NCI-H187 (cell line): ENCODE measurements around the gene CDK14.

Source experiments
- DNase-seq, 2 experiments: peaks; one replicate each; lab custom pipeline; 2025; lab: John Stamatoyannopoulos, UW

The CDK14 gene

GRCh38 chr7:91098566-91098965, 502.4 kb downstream of the CDK14 start:
- no peak for DNase-seq

- DNase-seq = no peak
Observed at GRCh38 chr7:91103363-91103762, 507.2 kb downstream of the CDK14 start.

GRCh38 chr7:91107460-91107859, 511.3 kb downstream of the CDK14 start:
- DNase-seq = no peak

GRCh38 chr7:91109200-91109599, 513.1 kb downstream of the CDK14 start:
- no peak for DNase-seq

GRCh38 chr7:91112902-91113341, 516.8 kb downstream of the CDK14 start:
- no peak for DNase-seq

GRCh38 chr7:91114232-91114631, 518.1 kb downstream of the CDK14 start:
- no peak for DNase-seq

- no peak for DNase-seq
Observed at GRCh38 chr7:91126762-91127161, 530.6 kb downstream of the CDK14 start.

- DNase-seq = no peak
Observed at GRCh38 chr7:91127325-91127724, 531.2 kb downstream of the CDK14 start.

- DNase-seq = no peak
Observed at GRCh38 chr7:91127959-91128358, 531.8 kb downstream of the CDK14 start.

GRCh38 chr7:91128683-91129348, 532.7 kb downstream of the CDK14 start:
- DNase-seq = no peak

GRCh38 chr7:91135300-91135699, 539.2 kb downstream of the CDK14 start:
- DNase-seq = no peak

GRCh38 chr7:91135703-91136430, 539.7 kb downstream of the CDK14 start:
- no peak for DNase-seq

- no peak for DNase-seq
Observed at GRCh38 chr7:91137153-91137787, 541.1 kb downstream of the CDK14 start.

GRCh38 chr7:91137788-91138368, 541.8 kb downstream of the CDK14 start:
- no peak for DNase-seq

- no peak for DNase-seq
Observed at GRCh38 chr7:91140286-91140685, 544.2 kb downstream of the CDK14 start.

- DNase-seq = no peak
Observed at GRCh38 chr7:91140982-91141381, 544.9 kb downstream of the CDK14 start.

GRCh38 chr7:91142743-91143142, 546.6 kb downstream of the CDK14 start:
- no peak for DNase-seq

GRCh38 chr7:91149341-91150246, 553.5 kb downstream of the CDK14 start:
- no peak for DNase-seq

- DNase-seq = no peak
Observed at GRCh38 chr7:91151916-91152315, 555.8 kb downstream of the CDK14 start.

- no peak for DNase-seq
Observed at GRCh38 chr7:91156316-91157185, 560.4 kb downstream of the CDK14 start.
